C4-2B (cell line): Measurements from ENCODE around the gene PAK1.

Source experiments
- H3K27ac ChIP-seq: fragments of 450-650 bp; 2 replicates; pipeline ENCODE4 v1.5.1; 2017
- CTCF ChIP-seq: fragments of 450-650 bp; conservative IDR thresholded peaks from 2 replicates; pipeline ENCODE4 v1.5.1; 2017; ENCODE audit warnings: mild to moderate bottlenecking
- ZFX ChIP-seq: fragments of 450-650 bp; IDR thresholded peaks from 2 replicates; pipeline ENCODE4 v1.6.1; 2017

The PAK1 gene

GRCh38 chr11:77374108-77374507, 99.8 kb downstream of the PAK1 start:
- no peak overlapping the region for H3K27ac ChIP-seq
- TF ChIP-seq ZFX, result no peak
- no peak for TF ChIP-seq CTCF

GRCh38 chr11:77372726-77373125, 101.2 kb downstream of the PAK1 start:
- H3K27ac ChIP-seq, result no peak overlapping the region
- TF ChIP-seq CTCF (no peak), ZFX (no peak)

GRCh38 chr11:77371646-77372045, 102.2 kb downstream of the PAK1 start:
- no peak for TF ChIP-seq CTCF
- TF ChIP-seq ZFX, result no peak
- H3K27ac ChIP-seq, result no peak overlapping the region

- TF ChIP-seq CTCF, result peak; percentile 40
- no peak for TF ChIP-seq ZFX
- H3K27ac ChIP-seq, result no peak overlapping the region
These were observed 103.7 kb downstream of the PAK1 start for GRCh38 chr11:77370217-77370616.

GRCh38 chr11:77361184-77361583, 112.7 kb downstream of the PAK1 start:
- TF ChIP-seq ZFX (no peak), CTCF (no peak)
- no peak overlapping the region for H3K27ac ChIP-seq

GRCh38 chr11:77359481-77359880, 114.4 kb downstream of the PAK1 start:
- no peak for TF ChIP-seq CTCF
- no peak for TF ChIP-seq ZFX
- no peak overlapping the region for H3K27ac ChIP-seq

GRCh38 chr11:77353131-77353530, 120.8 kb downstream of the PAK1 start:
- H3K27ac ChIP-seq, result no peak overlapping the region
- no peak for TF ChIP-seq ZFX
- no peak for TF ChIP-seq CTCF
